ENCODE data around the gene DNAH1. TPM values are rescaled to one million over a fixed set of nuclear protein-coding genes. Genes with fewer than 3 reads are reported as not detected.

The DNAH1 gene
- total and polyA plus RNA-seq, 10 donors, result 4.9 to 35.8 (median 24.6) TPM

DNA sequence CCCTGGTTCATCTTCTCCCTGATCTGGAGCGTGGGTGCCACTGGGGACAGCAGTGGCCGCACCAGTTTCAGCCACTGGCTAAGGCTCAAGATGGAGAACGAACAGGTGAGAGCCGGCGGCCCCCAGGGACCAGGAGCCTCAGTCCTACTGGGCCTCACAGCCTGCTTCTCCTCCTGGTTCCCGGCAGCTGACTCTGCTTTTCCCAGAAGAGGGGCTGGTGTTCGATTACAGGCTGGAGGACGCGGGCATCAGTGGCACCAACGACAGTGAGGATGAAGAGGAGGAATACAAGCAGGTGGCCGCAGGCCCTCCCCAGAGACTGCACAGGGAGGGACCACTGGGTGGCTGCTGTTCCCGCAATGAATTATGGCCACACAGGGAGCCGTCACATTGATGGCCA, 54.4 kb downstream of the DNAH1 start:
- 91 to 97% (median 96%) methylated on average over 13 of the region's 13 CpGs for WGBS, 5 donors
- no peak overlapping the region for H3K4me3 ChIP-seq
- no peaks in the 10 kb centered on the region for H3K27me3 ChIP-seq (replicated peaks in 1 of 7)
- peaks cover 6 to 21% (median 14%) of the 10 kb centered on the region in 6 donors for H3K4me1 ChIP-seq
- TF ChIP-seq, protein P1, sequence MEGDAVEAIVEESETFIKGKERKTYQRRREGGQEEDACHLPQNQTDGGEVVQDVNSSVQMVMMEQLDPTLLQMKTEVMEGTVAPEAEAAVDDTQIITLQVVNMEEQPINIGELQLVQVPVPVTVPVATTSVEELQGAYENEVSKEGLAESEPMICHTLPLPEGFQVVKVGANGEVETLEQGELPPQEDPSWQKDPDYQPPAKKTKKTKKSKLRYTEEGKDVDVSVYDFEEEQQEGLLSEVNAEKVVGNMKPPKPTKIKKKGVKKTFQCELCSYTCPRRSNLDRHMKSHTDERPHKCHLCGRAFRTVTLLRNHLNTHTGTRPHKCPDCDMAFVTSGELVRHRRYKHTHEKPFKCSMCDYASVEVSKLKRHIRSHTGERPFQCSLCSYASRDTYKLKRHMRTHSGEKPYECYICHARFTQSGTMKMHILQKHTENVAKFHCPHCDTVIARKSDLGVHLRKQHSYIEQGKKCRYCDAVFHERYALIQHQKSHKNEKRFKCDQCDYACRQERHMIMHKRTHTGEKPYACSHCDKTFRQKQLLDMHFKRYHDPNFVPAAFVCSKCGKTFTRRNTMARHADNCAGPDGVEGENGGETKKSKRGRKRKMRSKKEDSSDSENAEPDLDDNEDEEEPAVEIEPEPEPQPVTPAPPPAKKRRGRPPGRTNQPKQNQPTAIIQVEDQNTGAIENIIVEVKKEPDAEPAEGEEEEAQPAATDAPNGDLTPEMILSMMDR (IDR thresholded peaks at IDR 0.05 in 8 of 11, conservative IDR thresholded peaks at IDR 0.05 in 3 of 11), result no peak
- H3K27ac ChIP-seq, result no peak overlapping the region
- intact Hi-C loops (cut with DNase I; ENCODE audit: low total_unique reads), result no loop called here
- DNase-seq, result no peak
- no peaks in the 10 kb centered on the region for H3K9me3 ChIP-seq
- H3K36me3 ChIP-seq, result peaks cover 0 to 75% (median 41%) of the 10 kb centered on the region in 6 donors

- TF ChIP-seq, protein P1 (IDR thresholded peaks at IDR 0.05 in 8 of 11, conservative IDR thresholded peaks at IDR 0.05 in 3 of 11), result peak in 1 of 11 experiments; percentile 13
- TF ChIP-seq POLR2A (IDR thresholded peaks at IDR 0.05), result no peak
- TF ChIP-seq POLR2AphosphoS5 (IDR thresholded peaks at IDR 0.05), result peak in 2 of 3 donors; percentile 32 to 63
- Histone ChIP-seq H3K27me3 (replicated peaks in 1 of 7) (no peaks in the 10 kb centered on the region), H3K9me3 (no peaks in the 10 kb centered on the region), H3K36me3 (peaks cover 0 to 63% (median 31%) of the 10 kb centered on the region in 6 donors), H3K4me3 (peak overlapping the region in 2 of 8 donors; percentile 20 to 52), H3K27ac (no peak overlapping the region), H3K4me1 (peaks cover 6 to 21% (median 14%) of the 10 kb centered on the region in 6 donors)
- intact Hi-C loops (cut with DNase I; ENCODE audit: low total_unique reads), result no loop called here
- 16 to 36% (median 29%) methylated on average over 30 to 40 of the region's 40 CpGs for WGBS, 5 donors
- peak; percentile 89 for DNase-seq
Measured at GRCh38 chr3:52372822-52373504, 56.8 kb downstream of the DNAH1 start.

DNA sequence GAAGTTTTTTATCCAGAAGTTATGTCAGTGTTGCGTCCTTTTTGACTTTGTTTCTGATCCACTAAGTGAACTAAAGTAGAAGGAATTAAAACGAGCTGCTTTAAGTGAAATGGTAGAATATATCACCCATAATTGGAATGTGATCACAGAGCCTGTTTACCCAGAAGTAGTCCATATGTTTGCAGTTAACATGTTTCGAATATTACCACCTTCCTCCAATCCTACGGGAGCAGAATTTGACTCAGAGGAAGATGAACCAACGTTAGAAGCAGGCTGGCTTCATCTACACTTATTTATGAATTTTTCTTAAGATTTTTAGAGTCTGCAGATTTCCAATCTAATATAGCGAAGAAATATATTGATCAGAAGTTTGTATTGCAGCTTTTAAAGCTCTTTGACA, 57.6 kb downstream of the DNAH1 start:
- no peak for DNase-seq
- intact Hi-C loops (cut with DNase I; ENCODE audit: low total_unique reads), result no loop called here

GRCh38 chr3:52374173-52374572, 58.1 kb downstream of the DNAH1 start:
- no peaks in the 10 kb centered on the region for H3K9me3 ChIP-seq
- no peak overlapping the region for H3K4me3 ChIP-seq
- intact Hi-C loops (cut with DNase I; ENCODE audit: low total_unique reads), result no loop called here
- peaks cover 6 to 21% (median 14%) of the 10 kb centered on the region in 6 donors for H3K4me1 ChIP-seq
- WGBS, 5 donors, result 85 to 94% (median 91%) methylated on average over 2 of the region's 2 CpGs
- H3K27me3 ChIP-seq (replicated peaks in 1 of 7), result no peaks in the 10 kb centered on the region
- no peak for DNase-seq
- TF ChIP-seq POLR2AphosphoS5 (IDR thresholded peaks at IDR 0.05) (no peak), POLR2A (IDR thresholded peaks at IDR 0.05) (no peak)
- TF ChIP-seq, protein P1 (IDR thresholded peaks at IDR 0.05 in 8 of 11, conservative IDR thresholded peaks at IDR 0.05 in 3 of 11), result no peak
- peaks cover 0 to 51% (median 27%) of the 10 kb centered on the region in 6 donors for H3K36me3 ChIP-seq
- no peak overlapping the region for H3K27ac ChIP-seq

More for the DNA sequence above, 57.6 kb downstream of the DNAH1 start:
- Histone ChIP-seq H3K4me3 (no peak overlapping the region), H3K4me1 (peaks cover 6 to 21% (median 14%) of the 10 kb centered on the region in 6 donors), H3K27me3 (replicated peaks in 1 of 7) (no peaks in the 10 kb centered on the region), H3K9me3 (no peaks in the 10 kb centered on the region), H3K36me3 (peaks cover 0 to 56% (median 29%) of the 10 kb centered on the region in 6 donors), H3K27ac (no peak overlapping the region)
- 64 to 75% (median 68%) methylated on average over 6 of the region's 6 CpGs for WGBS, 5 donors
- no peak for TF ChIP-seq POLR2A (IDR thresholded peaks at IDR 0.05)
- TF ChIP-seq, protein P1 (IDR thresholded peaks at IDR 0.05 in 8 of 11, conservative IDR thresholded peaks at IDR 0.05 in 3 of 11), result no peak
- no peak for TF ChIP-seq POLR2AphosphoS5 (IDR thresholded peaks at IDR 0.05)
